MCF 10A (cell line): ENCODE measurements around the gene HHIPL2. TPM values are rescaled to one million over a fixed set of nuclear protein-coding genes. Genes with fewer than 3 reads are reported as not detected.
A peak's percentile ranks its signal among the peaks of the same experiment; 100 is the strongest.

Experiments used
- BruUV-seq: library from RNA; stranded (reverse); fragments of 400-500 nt; replicated peaks from 2 replicates; lab custom pipeline; 2021; lab: Mats Ljungman, UMichigan
- CTCF ChIA-PET: fragments of 300-600 bp; sonication (Branson Sonifier 250); formaldehyde crosslinking; extraction: SDS; loops from one replicate; lab custom pipeline; 2021; ENCODE audit warnings: antibody characterized with exemption, inconsistent platforms; lab: Yijun Ruan, JAX
- POLR2A ChIA-PET: fragments of 300-600, 350-650 bp; sonication (Branson Sonifier 250); formaldehyde crosslinking; extraction: SDS; loops from one replicate; lab custom pipeline; 2020; ENCODE audit warnings: antibody characterized with exemption, inconsistent platforms; lab: Yijun Ruan, JAX
- DNase-seq: peaks from one replicate; pipeline ENCODE4 v3.0.0-alpha.2; 2018; ENCODE audit not compliant: unreplicated experiment
- H3K27ac Mint-ChIP-seq: one replicate; pipeline ENCODE4 v1.8.0; 2022; ENCODE audit warnings: mild to moderate bottlenecking, low read depth, mixed read lengths; ENCODE audit not compliant: unreplicated experiment
- H3K27me3 Mint-ChIP-seq: one replicate; pipeline ENCODE4 v1.8.0; 2022; ENCODE audit warnings: mixed read lengths; ENCODE audit not compliant: insufficient read depth, unreplicated experiment
- H3K36me3 Mint-ChIP-seq: one replicate; pipeline ENCODE4 v1.8.0; 2022; ENCODE audit warnings: mild to moderate bottlenecking, moderate library complexity, mixed read lengths; ENCODE audit not compliant: insufficient read depth, unreplicated experiment
- H3K4me1 Mint-ChIP-seq: one replicate; pipeline ENCODE4 v1.8.0; 2022; ENCODE audit warnings: mixed read lengths; ENCODE audit not compliant: insufficient read depth, unreplicated experiment
- H3K4me3 Mint-ChIP-seq: one replicate; pipeline ENCODE4 v1.8.0; 2022; ENCODE audit warnings: mild to moderate bottlenecking, moderate library complexity, mixed read lengths; ENCODE audit not compliant: unreplicated experiment
- H3K9me3 Mint-ChIP-seq: one replicate; pipeline ENCODE4 v1.8.0; 2022; ENCODE audit warnings: mixed read lengths; ENCODE audit not compliant: unreplicated experiment
- intact Hi-C: fragments of 100-400 bp; cut with micrococcal nuclease; formaldehyde crosslinking; loops from 2 replicates; pipeline ENCODE4 v1.14.1; 2022
- total RNA-seq: library from RNA; stranded (reverse); gene quantifications from 2 replicates; pipeline ENCODE4 v1.2.3, GENCODE V29; 2022
- TF ChIP-seq, protein P1 (sequence below): fragments of 200-600 bp; IDR thresholded peaks from one replicate; pipeline ENCODE4 v1.8.0; 2022; ENCODE audit warnings: antibody characterized with exemption, mild to moderate bottlenecking; ENCODE audit not compliant: unreplicated experiment

The HHIPL2 gene
- total RNA-seq, 1 experiment from 2014 or later, result 1.1 TPM

DNA sequence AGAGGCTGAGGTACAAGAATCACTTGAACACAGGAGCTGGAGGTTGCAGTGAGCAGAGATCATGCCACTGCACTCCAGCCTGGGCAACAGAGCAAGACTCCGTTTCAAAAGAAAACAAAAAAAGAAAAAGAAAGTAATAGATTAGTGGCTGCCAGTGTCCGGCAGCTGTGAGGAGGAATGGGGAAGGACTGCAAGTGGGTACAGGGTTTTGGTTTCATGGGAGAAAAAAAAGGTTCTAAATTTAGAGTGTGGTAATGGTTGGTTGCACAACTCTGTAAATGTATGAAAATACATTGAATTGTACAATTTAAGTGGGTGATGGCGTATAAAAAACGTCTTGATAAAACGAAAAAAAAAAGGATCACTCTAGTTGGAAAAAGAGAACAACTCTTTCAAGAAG, 35.2 kb upstream of the HHIPL2 start:
- Mint-ChIP-seq H3K27me3 (no peaks in the 10 kb centered on the region), H3K36me3 (peaks cover 87% of the 10 kb centered on the region), H3K27ac (peak overlapping the region; percentile 82), H3K4me1 (peaks cover 50% of the 10 kb centered on the region), H3K4me3 (no peak overlapping the region), H3K9me3 (peaks cover 8% of the 10 kb centered on the region)
- TF ChIP-seq, protein P1, sequence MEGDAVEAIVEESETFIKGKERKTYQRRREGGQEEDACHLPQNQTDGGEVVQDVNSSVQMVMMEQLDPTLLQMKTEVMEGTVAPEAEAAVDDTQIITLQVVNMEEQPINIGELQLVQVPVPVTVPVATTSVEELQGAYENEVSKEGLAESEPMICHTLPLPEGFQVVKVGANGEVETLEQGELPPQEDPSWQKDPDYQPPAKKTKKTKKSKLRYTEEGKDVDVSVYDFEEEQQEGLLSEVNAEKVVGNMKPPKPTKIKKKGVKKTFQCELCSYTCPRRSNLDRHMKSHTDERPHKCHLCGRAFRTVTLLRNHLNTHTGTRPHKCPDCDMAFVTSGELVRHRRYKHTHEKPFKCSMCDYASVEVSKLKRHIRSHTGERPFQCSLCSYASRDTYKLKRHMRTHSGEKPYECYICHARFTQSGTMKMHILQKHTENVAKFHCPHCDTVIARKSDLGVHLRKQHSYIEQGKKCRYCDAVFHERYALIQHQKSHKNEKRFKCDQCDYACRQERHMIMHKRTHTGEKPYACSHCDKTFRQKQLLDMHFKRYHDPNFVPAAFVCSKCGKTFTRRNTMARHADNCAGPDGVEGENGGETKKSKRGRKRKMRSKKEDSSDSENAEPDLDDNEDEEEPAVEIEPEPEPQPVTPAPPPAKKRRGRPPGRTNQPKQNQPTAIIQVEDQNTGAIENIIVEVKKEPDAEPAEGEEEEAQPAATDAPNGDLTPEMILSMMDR, result no peak
- no peak for DNase-seq
- ChIA-PET POLR2A (interaction anchor here (1.6 kb wide), 1 partner anchor 61 kb away, joined by 4 read pairs; no protein-coding TSS in a partner anchor), CTCF (interaction anchor here (2.4 kb wide), 1 partner anchor 51 kb away, joined by 12 read pairs; no protein-coding TSS in a partner anchor)
- no TSS peak for BruUV-seq
- intact Hi-C loops, result no loop called here

DNA sequence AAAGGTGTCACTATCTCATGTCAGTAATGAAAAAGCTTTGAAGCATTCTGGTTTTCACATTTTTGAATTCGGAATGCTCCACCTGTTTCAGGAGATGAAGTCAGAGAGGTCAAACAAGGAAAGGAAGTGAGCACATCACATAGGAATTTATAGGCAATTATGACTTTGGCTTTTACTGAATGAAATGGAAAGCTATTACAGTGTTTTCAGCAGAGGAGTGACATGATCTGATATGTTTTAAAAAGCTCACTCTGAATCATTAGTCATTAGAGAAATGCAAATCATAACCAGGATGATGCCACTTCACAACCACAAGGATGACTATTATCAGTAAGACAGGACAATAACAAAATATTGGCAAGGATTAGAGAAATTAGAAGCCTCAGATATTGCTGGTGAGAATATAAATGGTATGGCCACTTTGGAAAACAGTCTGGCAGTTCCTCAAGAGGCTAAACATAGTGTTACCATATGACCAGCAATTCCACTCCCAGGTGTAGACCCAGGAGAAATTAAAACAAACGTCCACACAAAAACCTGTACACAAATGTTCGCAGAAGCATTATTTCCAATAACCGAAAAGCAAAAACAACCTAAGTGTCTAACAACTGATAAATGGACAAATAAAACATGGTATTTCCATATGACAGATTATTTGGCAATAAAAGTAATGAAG, 34.3 kb upstream of the HHIPL2 start:
- Mint-ChIP-seq H3K4me1 (peaks cover 41% of the 10 kb centered on the region), H3K4me3 (no peak overlapping the region), H3K27me3 (no peaks in the 10 kb centered on the region), H3K9me3 (peaks cover 8% of the 10 kb centered on the region), H3K27ac (peak overlapping the region; percentile 82), H3K36me3 (peaks cover 84% of the 10 kb centered on the region)
- TSS peak; percentile 57 for BruUV-seq
- CTCF ChIA-PET, result interaction anchor here (0.7 to 2.4 kb wide), 3 partner anchors 24 to 530 kb away, joined by 3 to 12 read pairs (median 4); no protein-coding TSS in a partner anchor
- POLR2A ChIA-PET, result interaction anchor here (1.0 to 3.6 kb wide), 6 partner anchors 7 to 62 kb away, joined by 3 to 30 read pairs (median 6); partner anchors contain the start of gene TAF1A
- DNase-seq, result peak; percentile 47
- intact Hi-C loops, result no loop called here
- TF ChIP-seq, protein P1, result no peak

- CTCF ChIA-PET, result interaction anchor here (0.7 to 1.0 kb wide), 2 partner anchors 124 to 1101 kb away, joined by 3 to 4 read pairs; no protein-coding TSS in a partner anchor
- BruUV-seq, result no TSS peak
- intact Hi-C loops, result no loop called here
- POLR2A ChIA-PET, result interaction anchor here (0.6 to 3.6 kb wide), 4 partner anchors 10 to 1051 kb away, joined by 3 to 30 read pairs (median 4); partner anchors contain the start of gene TAF1A
- Mint-ChIP-seq H3K4me3 (no peak overlapping the region), H3K27me3 (no peaks in the 10 kb centered on the region), H3K9me3 (peaks cover 8% of the 10 kb centered on the region), H3K27ac (no peak overlapping the region), H3K36me3 (peaks cover 79% of the 10 kb centered on the region), H3K4me1 (peaks cover 21% of the 10 kb centered on the region)
- DNase-seq, result no peak
- TF ChIP-seq, protein P1, result no peak
Measured at GRCh38 chr1:222579316-222579715, 31.4 kb upstream of the HHIPL2 start.

GRCh38 chr1:222570837-222571236, 22.9 kb upstream of the HHIPL2 start:
- Mint-ChIP-seq H3K4me1 (no peaks in the 10 kb centered on the region), H3K4me3 (no peak overlapping the region), H3K9me3 (peaks cover 13% of the 10 kb centered on the region), H3K27me3 (no peaks in the 10 kb centered on the region), H3K36me3 (peaks cover 80% of the 10 kb centered on the region), H3K27ac (no peak overlapping the region)
- intact Hi-C loops, result no loop called here
- TF ChIP-seq, protein P1, result no peak
- CTCF ChIA-PET, result interaction anchor here (0.9 kb wide), 1 partner anchor 11 kb away, joined by 4 read pairs; no protein-coding TSS in a partner anchor
- no TSS peak for BruUV-seq
- DNase-seq, result no peak
- POLR2A ChIA-PET, result interaction anchor here (0.6 to 2.3 kb wide), 4 partner anchors 10 to 1933 kb away, joined by 3 to 11 read pairs (median 4); partner anchors contain the start of gene TAF1A
